Activated T-cell treated with anti-CD3 and anti-CD28 coated beads for 1 hour (primary cell): Measurements from ENCODE around the gene TMEM204.

Experiments used
- DNase-seq: peaks from one replicate; pipeline ENCODE4 v3.0.0-alpha.2; 2020; ENCODE audit warnings: low read depth

TMEM204 gene

DNA sequence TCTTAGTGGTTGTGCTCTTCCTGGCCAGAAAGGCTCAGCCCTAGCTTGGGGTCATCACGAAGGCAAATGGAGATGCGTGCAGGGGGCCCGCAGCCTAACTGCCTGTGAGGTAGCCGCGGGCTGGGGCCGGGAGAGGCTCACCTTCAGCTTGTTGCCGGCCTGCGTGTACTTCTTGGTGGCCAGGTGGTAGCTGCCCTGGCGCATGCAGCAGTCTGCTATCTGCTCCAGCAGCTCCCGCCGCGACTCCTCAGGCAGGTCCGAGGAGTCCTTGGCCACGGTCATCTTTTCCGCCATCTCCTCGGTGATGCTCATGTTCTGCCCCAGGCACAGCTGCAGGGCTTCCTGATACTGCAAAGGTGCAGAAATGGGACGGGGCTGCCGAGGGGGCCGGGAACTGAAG lies 13.0 kb upstream of the TMEM204 start:
- DNase-seq = no peak

DNA sequence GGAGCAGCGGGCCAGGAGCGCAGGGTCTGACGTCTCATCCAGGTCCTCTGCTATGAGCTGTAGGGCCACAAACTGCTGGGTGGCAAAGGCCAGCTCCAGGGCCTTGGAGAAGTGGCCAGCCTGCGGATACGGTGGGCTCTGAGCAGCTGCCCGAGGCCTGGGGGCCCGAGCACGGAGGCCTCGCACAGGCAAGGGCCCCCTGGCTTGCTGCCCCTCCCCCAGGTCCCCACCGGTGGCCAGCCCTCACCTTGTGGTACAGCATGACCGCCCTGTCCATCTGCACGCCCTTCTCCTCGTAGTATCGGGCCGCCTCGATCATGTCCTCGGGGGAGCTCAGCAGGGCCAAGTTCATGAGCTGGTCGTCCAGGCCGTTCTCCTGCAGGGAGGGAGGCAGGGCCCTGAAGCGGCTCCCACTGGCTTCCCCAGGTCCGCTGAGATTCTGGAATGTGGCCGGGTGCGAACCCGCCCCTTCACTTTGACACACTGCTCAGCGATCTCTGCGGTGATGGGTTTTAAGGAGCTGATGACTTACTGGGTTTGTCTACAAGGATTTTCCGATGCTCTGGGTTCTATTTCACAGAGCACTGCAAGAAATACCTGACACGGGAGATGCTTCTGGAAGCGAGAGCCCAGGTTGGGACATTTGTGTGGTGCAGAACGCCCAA lies 9.8 kb upstream of the TMEM204 start:
- DNase-seq = no peak

DNA sequence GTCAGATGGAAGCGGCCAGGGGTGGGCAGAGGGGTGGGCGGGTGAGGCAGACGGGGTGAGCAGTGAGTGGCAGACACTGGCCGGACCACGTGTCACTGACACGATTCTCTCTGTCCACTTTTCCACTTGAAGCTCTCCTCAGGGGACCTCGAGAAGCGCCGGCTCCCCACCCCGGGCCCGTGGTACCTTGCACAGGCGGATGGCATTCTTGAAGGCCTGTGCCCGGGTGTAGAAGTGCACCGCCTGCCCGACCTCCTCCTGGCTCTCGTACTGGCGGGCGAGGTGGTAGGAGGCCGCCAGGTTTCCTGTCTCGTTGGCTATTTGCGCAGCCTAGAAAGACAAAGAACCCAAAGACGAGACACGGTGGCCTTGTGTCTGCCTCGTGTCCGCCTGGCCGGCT lies 9.1 kb upstream of the TMEM204 start:
- DNase-seq = no peak

DNA sequence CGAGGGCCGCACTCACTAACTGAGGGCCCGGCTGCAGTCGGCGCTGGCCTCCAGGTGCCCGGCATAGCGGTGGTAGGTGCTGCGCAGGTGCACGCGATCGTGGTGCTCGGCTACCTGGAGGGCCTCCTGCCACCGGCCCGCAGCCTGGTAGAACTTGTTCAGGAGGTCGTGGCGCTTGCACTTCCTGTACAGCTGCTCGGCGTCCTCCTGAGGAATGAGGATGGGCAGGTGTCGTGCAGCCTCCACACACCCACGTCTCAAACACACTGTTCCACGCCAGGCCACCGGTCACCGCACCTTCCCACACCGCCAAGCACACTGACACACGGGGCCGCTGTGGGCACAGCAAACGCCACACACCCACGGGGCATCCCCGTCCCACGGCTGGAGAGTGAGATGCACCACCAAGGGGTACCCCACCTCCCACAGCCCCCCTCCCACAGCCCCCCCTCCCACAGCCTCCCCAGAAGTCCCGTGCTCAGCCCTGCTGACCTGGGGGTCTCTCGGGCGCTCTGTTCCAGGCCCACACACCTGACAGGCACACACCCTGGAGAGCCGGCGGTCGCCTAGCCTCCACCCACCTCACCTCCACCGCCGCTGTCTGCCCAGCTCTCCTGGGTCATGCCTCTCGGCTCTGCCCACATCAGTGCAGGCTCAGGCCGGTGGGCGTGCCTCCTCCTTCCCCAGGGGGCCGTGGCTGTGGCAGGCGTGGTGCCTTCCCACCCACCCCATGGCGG lies 7.4 kb upstream of the TMEM204 start:
- no peak for DNase-seq

DNA sequence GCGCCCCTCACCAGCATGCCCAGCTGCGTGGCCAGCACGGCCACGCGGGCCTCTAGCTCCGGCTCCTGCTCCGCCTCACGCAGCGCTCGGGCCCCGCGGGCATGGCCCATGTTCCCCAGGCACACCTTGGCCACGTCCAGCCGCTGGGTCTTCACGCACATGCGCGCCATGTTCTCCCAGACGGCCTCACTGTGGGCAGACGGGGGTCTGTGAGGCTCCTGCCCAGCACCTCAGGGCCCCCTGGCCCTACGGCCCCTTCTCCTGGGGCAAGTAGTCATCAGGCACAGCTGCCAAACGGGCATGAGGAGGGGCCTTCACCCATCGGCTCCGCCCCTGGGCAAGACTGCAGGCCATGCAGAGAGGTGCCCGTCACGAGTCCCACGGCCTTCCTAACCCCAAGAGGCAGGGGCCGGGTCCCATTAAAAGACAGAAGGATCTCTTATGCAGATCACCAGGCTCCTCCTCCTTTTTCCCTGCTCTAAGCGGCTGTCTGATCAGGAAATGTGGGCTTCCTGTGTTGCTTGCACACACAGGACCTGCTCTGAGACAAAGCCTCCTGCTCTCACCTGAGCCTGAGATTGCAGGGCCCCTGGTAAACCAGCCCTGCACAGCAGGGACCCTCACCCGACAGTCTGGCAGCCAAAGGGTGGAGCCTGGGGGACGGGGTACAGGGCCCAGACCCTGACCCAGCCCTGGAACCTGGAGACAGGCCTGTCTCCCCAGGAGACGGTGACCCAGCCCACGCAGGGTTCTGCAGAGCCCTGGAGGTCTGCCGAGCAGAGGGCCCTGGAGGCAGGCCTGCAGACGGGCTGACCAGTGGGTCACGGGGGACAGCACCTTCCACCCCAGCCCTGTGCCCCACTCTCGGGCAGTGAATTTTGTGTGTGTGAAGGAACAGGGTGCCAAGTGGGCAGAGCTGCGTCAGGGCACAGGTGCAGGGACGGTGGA lies 6.6 kb upstream of the TMEM204 start:
- no peak for DNase-seq

DNA sequence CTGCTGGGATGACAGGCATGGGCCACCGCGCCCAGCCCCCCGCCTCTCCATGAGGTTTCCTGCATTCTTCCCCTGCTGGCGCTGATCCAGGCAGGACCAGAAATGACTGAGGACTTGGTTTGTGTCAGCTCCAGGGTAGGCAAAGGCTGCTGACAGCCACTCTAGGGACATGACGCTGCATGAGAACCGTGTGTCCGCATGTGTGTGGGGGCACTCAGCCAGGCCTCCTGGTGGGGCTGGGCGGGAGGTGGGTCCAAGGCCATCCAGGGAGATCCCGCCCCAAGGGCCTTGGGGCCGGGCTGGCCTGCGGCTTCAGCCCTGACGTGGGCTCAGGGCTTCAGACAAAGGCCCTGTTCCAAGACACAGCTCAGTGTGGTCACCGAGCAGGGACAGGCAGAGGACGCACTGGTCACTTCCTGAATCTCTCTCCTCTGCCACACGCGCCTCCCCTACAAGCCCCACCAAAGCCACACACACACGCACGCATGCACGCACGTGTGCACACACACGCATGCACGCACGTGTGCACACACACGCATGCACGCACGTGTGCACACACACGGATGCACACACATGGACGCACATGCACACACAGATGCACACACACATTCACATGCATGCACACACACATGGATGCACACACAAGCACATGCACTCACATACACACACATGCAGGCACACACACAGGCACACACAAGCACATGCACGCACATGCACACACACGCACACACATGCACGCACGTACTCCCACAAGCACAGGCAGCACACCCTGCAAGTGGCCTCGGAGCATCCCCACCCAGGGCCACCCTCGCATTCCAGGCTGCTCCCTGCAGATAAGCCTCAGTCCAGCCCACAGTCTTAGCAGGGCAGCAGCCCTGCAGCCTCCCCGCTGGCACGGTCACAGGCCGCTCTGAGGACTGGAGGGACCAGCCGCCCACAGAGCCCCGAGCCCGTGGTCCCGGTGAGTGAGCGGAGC lies 5.3 kb upstream of the TMEM204 start:
- no peak for DNase-seq

DNA sequence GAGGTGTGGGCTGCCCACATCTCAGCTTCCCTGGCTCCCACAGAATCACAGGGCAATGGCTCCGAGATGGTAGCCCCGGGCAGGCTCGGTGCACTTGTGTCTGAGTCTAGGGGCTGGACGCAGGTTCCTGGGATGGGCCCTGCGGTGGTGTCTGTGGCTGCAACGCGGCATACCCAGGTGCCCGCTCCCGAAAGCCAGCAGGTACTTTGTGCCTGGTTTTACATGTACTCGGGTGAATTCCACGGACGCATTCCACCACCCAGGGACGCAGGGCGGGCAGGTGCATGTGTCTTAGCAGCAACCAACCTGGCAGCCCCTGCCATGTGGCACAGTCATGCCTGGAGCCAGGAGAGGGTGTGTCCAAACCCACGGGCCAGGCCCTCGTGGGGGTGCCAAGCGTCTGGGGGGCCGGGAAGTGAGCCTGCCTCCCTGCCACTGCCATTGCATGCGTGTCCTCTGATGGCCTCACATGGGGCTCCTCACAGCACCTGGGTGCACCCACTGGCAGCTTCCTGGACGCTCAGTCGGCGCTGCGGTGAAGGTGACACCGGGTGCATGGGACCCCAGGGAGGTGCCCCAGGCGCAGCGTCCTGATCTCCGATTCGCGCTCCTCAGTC lies 4.4 kb upstream of the TMEM204 start:
- DNase-seq = no peak

DNA sequence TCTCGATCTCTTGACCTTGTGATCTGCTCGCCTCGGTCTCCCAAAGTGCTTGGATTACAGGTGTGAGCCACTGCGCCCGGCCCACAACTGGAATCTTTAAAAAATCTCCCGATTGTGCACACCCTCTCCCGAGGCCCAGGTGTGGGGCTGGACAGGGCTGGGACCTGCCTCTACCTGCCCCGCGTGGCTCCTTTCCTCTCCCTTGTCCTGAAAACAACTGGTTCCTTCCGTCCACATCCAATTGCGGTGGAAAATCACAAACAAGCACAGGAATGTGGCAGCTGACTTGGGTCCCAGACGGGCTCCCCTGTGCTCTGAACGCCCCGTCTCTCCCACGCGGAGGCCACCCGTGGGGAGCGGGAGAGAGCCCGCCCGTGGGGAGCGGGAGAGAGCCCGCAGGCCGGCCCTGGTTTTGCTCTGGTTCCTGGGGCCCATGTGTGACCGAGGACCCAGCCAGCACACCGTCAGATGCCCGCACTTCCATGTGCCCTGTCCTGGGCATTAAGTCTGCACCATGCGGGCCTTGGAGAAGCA lies 3.0 kb upstream of the TMEM204 start:
- no peak for DNase-seq

DNA sequence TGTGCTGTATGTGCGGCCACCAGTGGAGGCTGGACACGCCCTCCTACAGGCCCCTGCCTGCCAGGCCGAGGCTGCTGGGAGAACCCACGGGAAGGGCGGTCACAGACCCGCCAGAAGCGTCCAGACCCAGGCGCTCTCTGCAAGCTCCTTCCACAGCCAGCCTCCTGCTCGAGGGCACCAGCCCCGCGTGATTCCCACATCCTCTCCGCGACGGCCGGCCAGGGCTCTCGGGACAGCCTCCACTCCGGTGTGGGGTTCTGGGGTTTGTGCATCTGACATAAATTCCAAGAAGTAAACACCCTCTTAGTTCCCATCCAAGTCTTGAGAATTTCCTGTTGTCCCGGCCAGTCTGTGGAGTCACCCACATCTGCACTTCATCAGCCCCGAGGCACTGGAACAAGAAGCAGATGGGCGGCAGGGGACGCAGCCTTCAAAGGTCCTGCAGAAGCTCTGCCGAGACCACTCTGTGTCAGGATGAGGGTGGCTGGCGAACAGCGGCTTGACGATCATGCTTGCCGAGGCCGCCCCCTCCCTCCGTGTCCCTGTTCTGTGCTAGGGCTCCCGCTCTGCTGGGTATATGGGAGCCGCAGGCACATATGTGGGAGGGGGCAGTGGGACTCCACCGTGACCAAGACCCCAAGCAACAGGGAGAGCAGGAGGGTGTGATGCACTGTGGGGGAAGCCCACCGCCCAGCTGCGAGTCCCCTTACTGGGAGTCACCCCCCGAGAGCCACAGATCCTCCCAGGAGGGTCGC lies 2.4 kb upstream of the TMEM204 start:
- DNase-seq = no peak

DNA sequence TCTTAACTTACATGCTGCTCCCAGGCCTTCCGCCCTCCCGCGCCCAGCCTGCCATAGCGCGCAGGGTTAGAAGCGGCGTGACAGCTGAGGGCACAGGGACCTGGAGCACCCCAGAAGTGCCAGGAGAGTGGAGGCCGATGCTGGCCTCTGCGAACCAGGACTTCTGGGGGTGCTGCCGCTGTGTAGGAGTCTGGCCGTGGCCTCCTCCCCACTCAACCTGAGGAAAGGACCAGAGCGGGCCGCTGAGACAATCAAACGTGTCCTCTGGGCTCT lies 1.9 kb upstream of the TMEM204 start:
- DNase-seq = no peak

DNA sequence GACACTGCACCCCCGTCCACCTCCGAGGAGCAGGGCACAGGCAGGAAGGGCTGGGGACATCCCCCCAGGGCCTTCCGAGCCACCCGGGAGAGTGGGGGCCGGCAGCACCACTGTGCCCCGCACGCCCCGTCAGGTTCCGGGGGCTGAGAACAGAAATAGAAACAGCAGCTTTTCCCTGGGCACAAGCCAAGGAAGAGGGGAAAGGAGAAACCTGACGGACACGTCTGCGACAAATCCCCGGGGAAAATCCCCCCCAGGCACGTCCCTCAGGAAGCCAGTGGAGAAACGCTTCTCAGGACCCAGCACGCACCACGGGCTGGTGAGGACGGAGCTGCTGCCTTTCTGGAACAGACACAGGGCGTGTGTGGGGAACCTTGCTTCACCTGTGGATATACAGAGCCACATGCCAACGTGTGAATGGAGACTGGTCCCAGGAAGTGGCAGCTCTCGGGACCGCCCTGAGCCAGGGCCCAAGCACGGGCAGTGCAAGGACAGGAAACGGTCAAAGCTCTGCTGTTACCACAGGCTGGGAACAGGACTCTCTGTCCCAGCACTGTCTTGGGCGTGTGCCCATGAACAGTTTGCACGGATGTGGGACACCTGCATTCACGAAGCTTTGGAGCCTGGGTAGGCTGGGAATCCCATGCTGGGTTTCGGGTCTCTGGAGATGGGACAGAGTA lies 1.2 kb upstream of the TMEM204 start:
- no peak for DNase-seq

DNA sequence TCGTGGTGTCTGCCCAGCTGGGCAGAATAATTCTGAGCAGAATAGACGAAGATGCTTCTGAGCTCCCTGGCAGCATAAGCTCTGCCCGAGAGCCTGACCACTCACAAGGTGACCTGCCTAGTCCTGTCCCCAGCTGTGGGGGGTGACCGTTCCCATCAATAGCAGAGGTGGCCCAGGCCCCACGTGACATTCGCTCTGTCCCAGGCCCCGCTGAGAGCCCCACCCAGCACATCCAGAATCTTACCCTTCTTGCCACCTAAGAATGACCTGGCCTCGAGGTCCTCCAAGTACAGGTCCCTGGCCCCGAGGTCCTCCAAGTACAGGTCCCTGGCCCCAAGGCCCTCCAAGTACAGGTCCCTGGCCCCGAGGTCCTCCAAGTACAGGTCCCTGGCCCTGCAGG lies 695 bp upstream of the TMEM204 start:
- DNase-seq = no peak

DNA sequence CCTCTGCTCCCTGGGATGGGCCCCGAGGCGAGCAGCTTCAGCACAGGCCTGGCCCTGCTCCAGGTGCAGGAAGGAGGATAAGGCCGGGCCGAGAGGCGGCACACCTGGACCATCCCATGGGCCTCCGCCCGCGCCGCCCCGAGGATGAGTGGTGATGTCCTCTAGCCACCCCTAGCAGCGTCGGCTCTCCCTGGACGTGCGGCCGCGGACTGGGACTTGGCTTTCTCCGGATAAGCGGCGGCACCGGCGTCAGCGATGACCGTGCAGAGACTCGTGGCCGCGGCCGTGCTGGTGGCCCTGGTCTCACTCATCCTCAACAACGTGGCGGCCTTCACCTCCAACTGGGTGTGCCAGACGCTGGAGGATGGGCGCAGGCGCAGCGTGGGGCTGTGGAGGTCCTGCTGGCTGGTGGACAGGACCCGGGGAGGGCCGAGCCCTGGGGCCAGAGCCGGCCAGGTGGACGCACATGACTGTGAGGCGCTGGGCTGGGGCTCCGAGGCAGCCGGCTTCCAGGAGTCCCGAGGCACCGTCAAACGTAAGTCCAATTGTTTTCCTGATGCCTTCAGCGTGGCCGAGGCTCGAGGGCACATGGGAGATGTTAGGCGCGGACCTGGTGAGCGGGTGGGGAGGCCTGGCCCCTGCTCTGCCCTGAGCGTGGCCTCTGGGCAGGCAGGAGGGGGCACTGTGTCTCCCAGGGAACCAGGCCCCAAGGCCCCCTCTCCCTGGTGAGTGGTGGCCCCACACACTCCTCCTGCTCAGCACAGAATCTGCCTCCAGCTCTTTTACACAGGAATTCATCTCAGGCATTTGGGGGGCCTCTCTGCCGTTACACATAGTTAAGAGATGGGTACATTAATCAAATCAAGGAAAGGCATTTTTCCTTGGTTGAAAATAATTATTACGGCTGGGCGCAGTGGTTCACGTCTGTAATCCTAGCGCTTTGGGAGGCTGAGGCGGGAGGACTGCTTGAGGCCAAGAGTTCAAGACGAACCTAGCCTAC lies 855 bp downstream of the TMEM204 start:
- DNase-seq = no peak

DNA sequence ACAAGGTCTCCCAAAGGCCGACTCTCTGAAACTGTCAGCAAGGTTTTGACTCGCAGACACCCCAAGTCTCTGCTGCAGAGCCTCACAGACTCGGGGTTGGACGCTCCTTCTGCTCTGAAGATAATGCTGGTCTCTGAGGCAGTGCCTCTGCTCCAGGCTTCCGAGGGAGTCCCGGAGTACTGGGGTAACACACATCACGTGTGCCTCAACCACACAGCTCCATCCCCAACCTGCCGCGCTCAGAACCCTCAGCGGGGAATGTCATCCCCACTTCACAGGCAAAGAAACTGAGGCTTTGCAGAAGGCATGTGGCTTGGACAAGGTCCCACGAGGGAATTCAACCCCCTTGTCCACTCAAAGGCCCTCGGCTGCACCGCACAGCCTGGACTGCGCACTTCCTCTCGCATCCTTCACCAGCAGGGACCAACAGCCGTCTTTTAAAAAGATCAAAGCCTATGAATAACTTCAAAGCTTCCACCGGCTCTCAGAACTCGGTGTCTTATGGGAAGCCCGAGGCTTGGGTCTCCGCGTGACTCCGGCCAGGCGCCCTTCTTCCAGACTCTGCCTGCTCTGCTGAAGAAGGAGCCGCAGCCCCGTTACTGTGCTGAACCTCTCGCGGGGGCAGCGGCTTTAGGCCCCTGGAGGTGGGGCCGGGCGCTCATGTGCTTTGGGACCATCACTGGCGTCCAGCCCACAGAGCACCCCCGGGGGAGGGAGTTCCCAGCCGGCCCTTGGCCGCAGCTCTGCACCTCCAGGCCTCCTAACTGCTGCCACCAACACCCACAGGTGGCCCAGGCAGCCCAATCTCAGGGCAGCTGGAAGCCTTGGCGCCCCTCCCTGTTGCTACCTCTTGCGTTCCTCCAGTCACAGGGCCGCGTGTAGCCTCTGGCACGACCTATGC lies 2.2 kb downstream of the TMEM204 start:
- no peak for DNase-seq

DNA sequence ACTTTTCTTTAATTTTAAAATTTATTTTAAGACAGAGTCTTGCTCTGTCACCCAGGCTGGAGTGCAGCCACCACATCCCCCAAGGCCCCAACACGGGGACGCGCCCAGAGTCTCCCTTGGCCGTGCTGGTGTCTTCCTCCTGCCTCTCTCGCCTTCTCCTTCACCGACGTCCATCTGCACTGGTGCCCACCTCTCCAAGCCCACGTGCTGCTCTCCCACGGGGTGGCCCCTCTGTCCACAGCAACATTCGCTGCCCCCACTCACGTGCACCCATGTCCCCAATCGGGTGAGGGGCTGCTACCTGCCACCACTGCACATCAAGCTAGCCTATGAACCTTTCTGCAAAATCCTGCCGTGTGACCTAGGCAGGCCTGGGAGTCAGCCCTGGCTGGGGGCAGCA lies 3.1 kb downstream of the TMEM204 start:
- DNase-seq = no peak

DNA sequence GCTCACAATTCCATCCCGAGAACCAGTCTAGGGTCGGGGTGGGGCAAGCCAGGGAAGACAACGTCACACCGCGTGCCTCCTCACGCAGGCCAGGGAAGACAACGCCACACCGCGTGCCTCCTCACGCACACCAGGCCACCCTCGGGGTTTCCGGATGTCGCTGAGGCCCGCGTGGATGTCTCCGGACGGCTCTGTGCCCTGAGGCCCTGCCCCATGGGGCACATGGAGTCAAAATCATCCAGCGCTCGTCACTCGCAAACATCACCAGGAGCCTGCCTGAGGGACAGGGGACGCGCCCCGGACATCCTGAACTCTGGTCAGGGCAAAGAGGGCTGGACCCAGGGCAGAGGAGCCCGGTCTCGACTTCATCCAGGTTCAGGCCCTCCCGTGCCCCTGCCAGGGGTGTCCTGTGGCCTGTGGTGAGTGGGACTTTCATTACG lies 3.7 kb downstream of the TMEM204 start:
- no peak for DNase-seq

DNA sequence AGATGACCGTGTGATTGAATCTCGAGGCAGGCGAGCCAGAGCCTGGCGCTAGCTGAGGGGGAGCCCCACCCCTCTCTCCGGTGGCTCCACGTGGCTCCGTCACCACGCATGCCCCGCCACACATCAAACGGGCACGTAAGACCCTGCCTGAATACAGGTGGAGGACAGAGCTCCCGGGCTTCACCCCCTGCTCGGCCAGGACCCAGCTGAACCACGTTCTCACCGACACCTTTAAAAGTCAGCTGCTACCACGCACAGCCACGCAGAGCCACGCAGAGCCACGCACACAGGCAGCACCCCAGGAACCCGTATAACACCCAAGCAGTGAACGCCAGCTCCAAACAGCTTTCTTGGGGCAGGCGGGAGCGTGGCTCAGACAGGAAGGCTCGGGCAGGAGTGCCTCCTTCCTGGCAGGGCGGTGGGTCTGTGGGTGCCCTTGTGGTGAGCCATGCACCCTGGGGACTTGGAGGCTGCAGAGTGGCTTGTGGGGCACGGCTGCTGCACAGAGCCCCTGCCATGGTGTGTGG lies 4.4 kb downstream of the TMEM204 start:
- DNase-seq = no peak
